HEK293T (cell line): ENCODE results near the gene MYH6.

Source experiments
- CTCF ChIA-PET: fragments of 350-600 bp; formaldehyde crosslinking; extraction: SDS; loops from one replicate; lab custom pipeline; 2021; ENCODE audit warnings: antibody characterized with exemption, inconsistent platforms; lab: Yijun Ruan, JAX
- POLR2A ChIA-PET: fragments of 350-600 bp; formaldehyde crosslinking; extraction: SDS; loops from one replicate; lab custom pipeline; 2020; ENCODE audit warnings: antibody characterized with exemption, inconsistent platforms; lab: Yijun Ruan, JAX
- DNase-seq: peaks from one replicate; pipeline ENCODE4 v3.0.0; 2012; ENCODE audit warnings: mixed read lengths; ENCODE audit errors: extremely low spot score
- ARNT ChIP-seq: fragments of 450-650 bp; IDR thresholded peaks from 2 replicates; pipeline ENCODE4 v1.6.1; 2017; ENCODE audit warnings: mild to moderate bottlenecking
- BHLHE40 ChIP-seq: fragments of 450-650 bp; IDR thresholded peaks from 2 replicates; pipeline ENCODE4 v1.6.1; 2016; ENCODE audit warnings: mild to moderate bottlenecking, moderate library complexity, borderline replicate concordance
- CTBP1 ChIP-seq: fragments of 450-650 bp; IDR thresholded peaks from 2 replicates; pipeline ENCODE4 v1.6.1; 2016; ENCODE audit warnings: borderline replicate concordance
- ELF4 ChIP-seq: fragments of 450-650 bp; IDR thresholded peaks from 2 replicates; pipeline ENCODE4 v1.6.1; 2017; ENCODE audit warnings: antibody characterized with exemption
- FOXA1 ChIP-seq: fragments of 450-650 bp; IDR thresholded peaks from 2 replicates; pipeline ENCODE4 v1.6.1; 2016; ENCODE audit warnings: mild to moderate bottlenecking
- FOXK2 ChIP-seq: fragments of 450-650 bp; IDR thresholded peaks from 2 replicates; pipeline ENCODE4 v1.6.1; 2016; ENCODE audit warnings: mild to moderate bottlenecking
- FOXM1 ChIP-seq: fragments of 450-650 bp; IDR thresholded peaks from 2 replicates; pipeline ENCODE4 v1.6.1; 2017; ENCODE audit warnings: mild to moderate bottlenecking, borderline replicate concordance
- HDGF ChIP-seq: fragments of 450-650 bp; IDR thresholded peaks from 2 replicates; pipeline ENCODE4 v1.6.1; 2017; ENCODE audit warnings: antibody characterized with exemption, borderline replicate concordance
- L3MBTL2 ChIP-seq: fragments of 450-650 bp; conservative IDR thresholded peaks from 2 replicates; pipeline ENCODE4 v1.6.1; 2016; ENCODE audit warnings: mild to moderate bottlenecking
- LEF1 ChIP-seq: fragments of 450-650 bp; IDR thresholded peaks from 2 replicates; pipeline ENCODE4 v1.6.1; 2017; ENCODE audit warnings: mild to moderate bottlenecking, borderline replicate concordance
- NFRKB ChIP-seq: fragments of 450-650 bp; IDR thresholded peaks from 2 replicates; pipeline ENCODE4 v1.6.1; 2016; ENCODE audit warnings: mild to moderate bottlenecking, moderate library complexity
- PKNOX1 ChIP-seq: fragments of 450-650 bp; IDR thresholded peaks from 2 replicates; pipeline ENCODE4 v1.6.1; 2016
- SP1 ChIP-seq: fragments of 450-650 bp; IDR thresholded peaks from 2 replicates; pipeline ENCODE4 v1.6.1; 2017
- SUZ12 ChIP-seq: fragments of 450-650 bp; IDR thresholded peaks from 2 replicates; pipeline ENCODE4 v1.6.1; 2016; ENCODE audit warnings: mild to moderate bottlenecking
- TARDBP ChIP-seq: fragments of 450-650 bp; IDR thresholded peaks from 2 replicates; pipeline ENCODE4 v1.6.1; 2016
- ZNF384 ChIP-seq: fragments of 450-650 bp; IDR thresholded peaks from 2 replicates; pipeline ENCODE4 v1.6.1; 2016

MYH6 gene

GRCh38 chr14:23447361-23448350 is 39.6 kb upstream of the MYH6 start:
- ChIA-PET CTCF (no interaction called here), POLR2A (interaction anchor here (1.4 kb wide), 1 partner anchor 11 kb away, joined by 3 read pairs; no protein-coding TSS in a partner anchor)
- no peak for DNase-seq
- TF ChIP-seq ELF4 (no peak), ZNF384 (no peak), NFRKB (no peak), SUZ12 (no peak), LEF1 (no peak), BHLHE40 (no peak), FOXA1 (no peak), TARDBP (no peak), ARNT (no peak), HDGF (no peak), FOXK2 (no peak), PKNOX1 (no peak)

- CTCF ChIA-PET: no interaction called here
- POLR2A ChIA-PET: no interaction called here
Measured at GRCh38 chr14:23446291-23446851, 38.3 kb upstream of the MYH6 start.

GRCh38 chr14:23445773-23446172 is 37.7 kb upstream of the MYH6 start:
- CTCF ChIA-PET: no interaction called here
- no peak for DNase-seq
- TF ChIP-seq SUZ12 (no peak), HDGF (no peak), L3MBTL2 (no peak), LEF1 (no peak), BHLHE40 (no peak), TARDBP (no peak), FOXK2 (no peak), NFRKB (no peak), ARNT (no peak), ZNF384 (no peak), PKNOX1 (no peak), CTBP1 (no peak), FOXM1 (no peak), FOXA1 (no peak), ELF4 (no peak), SP1 (no peak)
- POLR2A ChIA-PET: no interaction called here

More at GRCh38 chr14:23446291-23446851, 38.3 kb upstream of the MYH6 start:
- no peak for TF ChIP-seq BHLHE40
- no peak for TF ChIP-seq FOXK2
- TF ChIP-seq ELF4: no peak
- TF ChIP-seq L3MBTL2: no peak
- TF ChIP-seq ZNF384: no peak
- no peak for TF ChIP-seq FOXA1
- TF ChIP-seq SUZ12: no peak
- TF ChIP-seq ARNT: no peak
- no peak for TF ChIP-seq TARDBP
- peak; percentile 2 for DNase-seq

GRCh38 chr14:23444314-23444713 is 36.2 kb upstream of the MYH6 start:
- CTCF ChIA-PET: interaction anchor here (0.7 to 1.5 kb wide), 2 partner anchors 13 to 1441 kb away, joined by 3 read pairs; no protein-coding TSS in a partner anchor
- POLR2A ChIA-PET: no interaction called here
- DNase-seq: no peak
- TF ChIP-seq FOXK2: no peak
- TF ChIP-seq ELF4: no peak
- TF ChIP-seq HDGF: no peak
- TF ChIP-seq LEF1: no peak
- no peak for TF ChIP-seq FOXM1
- no peak for TF ChIP-seq SP1
- no peak for TF ChIP-seq CTBP1
- no peak for TF ChIP-seq ARNT
- TF ChIP-seq NFRKB: no peak
- no peak for TF ChIP-seq ZNF384
- no peak for TF ChIP-seq SUZ12
- no peak for TF ChIP-seq PKNOX1
- TF ChIP-seq BHLHE40: no peak
- no peak for TF ChIP-seq L3MBTL2
- TF ChIP-seq TARDBP: no peak
- TF ChIP-seq FOXA1: no peak

GRCh38 chr14:23443881-23444280 is 35.8 kb upstream of the MYH6 start:
- POLR2A ChIA-PET: no interaction called here
- CTCF ChIA-PET: interaction anchor here (0.7 to 1.5 kb wide), 2 partner anchors 13 to 1440 kb away, joined by 3 read pairs; no protein-coding TSS in a partner anchor
- TF ChIP-seq FOXM1 (no peak), BHLHE40 (no peak), HDGF (no peak), L3MBTL2 (no peak), LEF1 (no peak), SP1 (no peak), FOXA1 (no peak), ZNF384 (no peak), TARDBP (no peak), SUZ12 (no peak), CTBP1 (no peak), PKNOX1 (no peak), NFRKB (no peak), FOXK2 (no peak), ARNT (no peak)
- no peak for DNase-seq
